Measurements from ENCODE around the gene RCC2. TPM values are rescaled to one million over a fixed set of nuclear protein-coding genes. Genes with fewer than 3 reads are reported as not detected.
A peak's percentile ranks its signal among the peaks of the same experiment; 100 is the strongest.

RCC2 gene
- total and polyA plus RNA-seq, 7 donors: 12.8 to 62.9 (median 21.0) TPM

GRCh38 chr1:17432412-17432811 is 7.1 kb downstream of the RCC2 start:
- peaks cover 0 to 28% (median 16%) of the 10 kb centered on the region in 4 donors for H3K4me1 ChIP-seq
- peaks cover 13 to 36% (median 15%) of the 10 kb centered on the region in 4 donors for H3K36me3 ChIP-seq
- no peak overlapping the region for H3K4me3 ChIP-seq
- no peak for TF ChIP-seq POLR2A (IDR thresholded peaks at IDR 0.05)
- TF ChIP-seq EP300 (IDR thresholded peaks at IDR 0.05): no peak
- no peak for TF ChIP-seq POLR2AphosphoS5 (IDR thresholded peaks at IDR 0.05)
- no peak for TF ChIP-seq CTCF (IDR thresholded peaks at IDR 0.05)
- 95 to 96% methylated on average over 3 of the region's 3 CpGs for WGBS, 2 donors
- DNase-seq: no peak
- intact Hi-C loops (cut with DNase I): no loop called here
- no peak overlapping the region for H3K27ac ChIP-seq
- H3K9me3 ChIP-seq: no peaks in the 10 kb centered on the region
- no peaks in the 10 kb centered on the region for H3K27me3 ChIP-seq

- peaks cover 0 to 16% (median 12%) of the 10 kb centered on the region in 4 donors for H3K4me1 ChIP-seq
- no peaks in the 10 kb centered on the region for H3K27me3 ChIP-seq
- WGBS, 2 donors: 58 to 86% methylated on average over 9 of the region's 9 CpGs
- no peak overlapping the region for H3K27ac ChIP-seq
- DNase-seq: no peak
- intact Hi-C loops (cut with DNase I): no loop called here
- H3K4me3 ChIP-seq: no peak overlapping the region
- TF ChIP-seq POLR2A (IDR thresholded peaks at IDR 0.05): no peak
- TF ChIP-seq EP300 (IDR thresholded peaks at IDR 0.05): no peak
- TF ChIP-seq CTCF (IDR thresholded peaks at IDR 0.05): no peak
- TF ChIP-seq POLR2AphosphoS5 (IDR thresholded peaks at IDR 0.05): no peak
- peaks cover 14 to 57% (median 23%) of the 10 kb centered on the region in 4 donors for H3K36me3 ChIP-seq
- no peaks in the 10 kb centered on the region for H3K9me3 ChIP-seq
These were observed 10.3 kb downstream of the RCC2 start for GRCh38 chr1:17429183-17429582.

- Histone ChIP-seq H3K27me3 (no peaks in the 10 kb centered on the region), H3K4me1 (peaks cover 0 to 28% (median 21%) of the 10 kb centered on the region in 4 donors), H3K9me3 (no peaks in the 10 kb centered on the region), H3K27ac (no peak overlapping the region), H3K36me3 (peaks cover 14 to 48% (median 23%) of the 10 kb centered on the region in 4 donors), H3K4me3 (no peak overlapping the region)
- DNase-seq: no peak
- intact Hi-C loops (cut with DNase I): no loop called here
- WGBS, 2 donors: 24 to 77% methylated on average over 21 of the region's 21 CpGs
- no peak for TF ChIP-seq EP300 (IDR thresholded peaks at IDR 0.05)
- no peak for TF ChIP-seq POLR2A (IDR thresholded peaks at IDR 0.05)
- no peak for TF ChIP-seq POLR2AphosphoS5 (IDR thresholded peaks at IDR 0.05)
- no peak for TF ChIP-seq CTCF (IDR thresholded peaks at IDR 0.05)
These were observed 11.5 kb downstream of the RCC2 start for GRCh38 chr1:17427696-17428660.

GRCh38 chr1:17425806-17426600 is 13.5 kb downstream of the RCC2 start:
- intact Hi-C loops (cut with DNase I): no loop called here
- Histone ChIP-seq H3K27me3 (no peaks in the 10 kb centered on the region), H3K4me1 (peaks cover 0 to 37% (median 26%) of the 10 kb centered on the region in 4 donors), H3K36me3 (peaks cover 14 to 62% (median 28%) of the 10 kb centered on the region in 4 donors), H3K9me3 (no peaks in the 10 kb centered on the region), H3K27ac (peak overlapping the region in 3 of 4 donors; percentile 75 to 90 (median 88)), H3K4me3 (no peak overlapping the region)
- whole genome bisulfite sequencing, 2 donors: 92 to 93% methylated on average over 18 of the region's 18 CpGs
- TF ChIP-seq POLR2A (IDR thresholded peaks at IDR 0.05) (no peak), POLR2AphosphoS5 (IDR thresholded peaks at IDR 0.05) (no peak), EP300 (IDR thresholded peaks at IDR 0.05) (no peak), CTCF (IDR thresholded peaks at IDR 0.05) (no peak)
- no peak for DNase-seq
